T-helper 2 cell treated with Interferon-gamma antibody and Interleukin-4, amounts not matched to agents 100 ng/mL and 5 ng/mL, for 36 hours (primary cell): ENCODE results near the gene RAG2. TPM values are rescaled to one million over a fixed set of nuclear protein-coding genes. Genes with fewer than 3 reads are reported as not detected.

Source experiments
- intact Hi-C: fragments of 100-400 bp; cut with micrococcal nuclease; formaldehyde crosslinking; loops from one replicate; pipeline ENCODE4 v1.15.1; 2023
- total RNA-seq: library from RNA; stranded (reverse); gene quantifications from 2 replicates; pipeline ENCODE4 v1.2.3, GENCODE V29; 2022

Gene RAG2
- total RNA-seq, 1 donor from 2014 or later, result not detected

DNA sequence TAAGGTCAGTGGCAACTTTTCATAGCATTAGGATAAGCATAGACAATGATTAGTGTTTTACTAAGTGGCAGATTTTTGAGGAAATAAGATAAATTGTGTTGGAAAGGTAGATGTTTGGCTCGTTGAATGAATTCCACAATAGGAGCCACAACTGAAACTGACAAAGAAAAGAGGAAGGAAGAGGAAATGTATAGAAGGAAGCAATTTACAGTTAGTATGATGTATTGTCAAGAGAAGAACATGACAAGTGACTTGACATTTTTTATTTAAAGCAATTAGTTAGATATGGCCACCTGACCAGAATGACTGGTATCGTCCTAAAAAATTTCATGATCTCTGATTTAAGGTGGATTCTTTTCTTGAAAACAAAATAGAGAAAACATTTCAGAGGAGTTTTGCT lies 3.1 kb upstream of the RAG2 start:
- intact Hi-C loops, result no loop called here

DNA sequence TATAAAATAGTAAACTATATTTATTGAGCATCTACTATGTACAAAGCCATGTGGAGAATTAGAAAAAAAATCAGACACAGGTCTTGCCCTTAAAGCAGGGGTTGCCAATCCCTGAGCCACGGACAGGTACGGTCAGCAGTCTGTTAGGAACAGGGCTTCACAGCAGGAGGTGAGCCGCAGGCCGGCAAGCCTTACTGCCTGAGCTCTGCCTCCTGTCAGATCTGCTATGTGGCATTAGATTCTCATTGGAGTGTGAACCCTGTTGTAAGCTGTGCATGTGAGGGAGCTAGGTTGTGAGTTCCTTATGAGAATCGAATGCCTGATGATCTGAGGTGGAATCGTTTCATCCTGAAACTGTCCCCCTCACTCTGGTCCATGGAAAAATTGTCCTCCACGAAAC lies 2.1 kb upstream of the RAG2 start:
- intact Hi-C loops, result no loop called here

DNA sequence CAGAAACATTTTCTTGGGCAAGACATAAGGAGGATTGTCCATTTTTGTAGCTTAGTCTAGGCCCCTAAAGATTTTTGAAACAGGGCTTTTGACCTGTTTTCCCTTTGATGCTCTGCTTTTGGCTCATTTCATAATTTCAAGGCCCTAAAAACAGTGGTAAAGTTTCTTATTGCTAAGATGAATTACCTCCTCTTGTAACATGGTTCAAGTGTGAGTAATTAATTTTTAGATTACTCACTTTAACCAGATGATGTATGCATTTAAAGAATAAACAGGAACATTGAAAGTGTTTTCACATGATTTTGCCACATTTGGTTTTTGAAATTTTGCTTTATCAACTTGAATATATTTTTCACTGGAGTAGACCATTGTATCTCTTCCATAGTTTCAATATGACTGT lies 1.2 kb downstream of the RAG2 start:
- intact Hi-C loops, result no loop called here

DNA sequence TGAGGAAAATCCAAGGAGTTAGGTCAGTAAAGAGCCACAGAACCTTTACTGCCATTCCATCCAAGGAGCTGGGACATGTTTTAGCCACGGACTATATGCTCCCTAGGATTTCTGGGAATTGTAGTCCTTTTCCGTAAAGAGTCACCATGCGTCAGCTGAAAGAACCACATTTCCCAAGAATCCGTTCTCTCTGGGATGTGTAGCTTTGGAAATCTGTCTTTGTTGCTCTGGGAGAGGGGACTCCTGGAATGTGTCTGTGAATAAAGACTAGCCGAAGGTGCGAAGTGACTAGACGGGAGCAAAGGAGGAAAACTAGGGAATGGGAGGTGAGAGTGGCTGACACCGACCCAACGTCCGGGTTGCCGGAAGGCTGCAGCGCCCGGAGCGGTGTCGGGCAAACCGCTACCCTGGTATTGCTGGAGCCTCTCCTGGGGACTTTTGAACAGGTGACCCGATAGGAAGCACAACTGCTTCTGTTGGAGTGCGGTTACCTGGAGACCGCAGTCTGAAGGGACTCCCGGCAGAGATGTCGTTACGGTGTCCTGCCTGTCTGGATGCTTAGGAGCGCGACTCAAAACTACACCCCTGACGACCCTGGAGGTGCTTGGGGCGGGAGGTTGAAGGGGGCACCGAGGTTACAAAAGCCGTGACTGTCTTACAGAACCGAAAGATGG lies 3.6 kb downstream of the RAG2 start, which contains the start of gene IFTAP:
TSS of gene IFTAP (plus strand) at position 187 of the 674 bp plus-strand sequence. CDS start 15,602 bp downstream, outside the sequence.
- intact Hi-C loops, result no loop called here

DNA sequence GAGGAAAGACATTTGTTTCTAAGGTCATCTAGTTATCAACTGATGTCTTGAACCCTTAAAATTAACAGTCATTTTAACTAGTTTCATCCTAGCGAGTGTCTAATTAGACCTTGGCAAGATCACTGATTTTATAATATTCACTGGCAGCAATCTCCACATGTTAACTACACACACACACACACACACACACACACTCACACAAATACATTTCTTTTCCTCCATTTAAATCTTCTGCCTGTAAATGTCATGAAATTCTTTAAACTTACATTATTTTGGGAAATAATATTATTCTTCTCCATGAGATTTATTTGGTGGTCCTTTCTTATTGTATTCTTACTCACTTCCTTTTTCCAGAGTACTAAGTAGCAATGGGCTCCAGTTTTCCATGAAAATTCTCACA lies 6.6 kb downstream of the RAG2 start:
- intact Hi-C loops, result no loop called here

DNA sequence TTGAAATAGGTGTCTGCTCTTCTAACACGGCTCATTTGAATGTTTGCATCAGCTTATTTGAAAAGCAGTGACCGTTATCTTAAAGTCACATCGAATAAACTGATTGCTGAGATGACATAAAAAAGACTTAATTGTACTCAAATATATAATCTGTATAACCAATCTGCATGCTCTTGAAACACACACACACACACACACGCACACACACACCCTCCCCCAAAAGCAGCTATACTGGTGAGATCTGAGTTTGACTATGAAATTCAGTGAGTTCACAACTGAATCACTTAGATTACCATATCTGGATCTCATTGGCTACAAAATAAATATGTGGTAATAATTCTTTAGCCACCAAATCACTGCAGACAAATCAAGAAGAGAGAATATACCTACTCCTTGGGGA lies 7.5 kb downstream of the RAG2 start:
- intact Hi-C loops, result no loop called here

DNA sequence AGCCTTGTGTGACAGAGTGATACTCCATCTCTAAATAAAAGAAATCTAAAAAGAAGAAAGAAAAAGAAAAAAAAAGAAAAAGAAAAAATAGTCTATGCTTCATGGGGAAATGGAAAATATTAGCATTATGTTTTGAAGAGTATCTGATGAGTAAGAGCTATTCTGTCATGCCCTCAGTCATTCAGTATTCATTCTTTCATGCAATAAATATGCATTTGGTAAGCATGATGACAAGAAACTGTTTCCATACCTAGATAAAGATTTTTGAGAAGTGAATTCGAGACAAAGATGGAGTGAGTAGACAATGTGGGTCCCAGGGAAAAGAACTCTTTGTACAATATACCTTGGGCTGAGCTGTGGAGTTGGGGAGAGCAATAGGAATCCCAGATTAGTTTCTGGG lies 9.9 kb downstream of the RAG2 start:
- intact Hi-C loops, result no loop called here

DNA sequence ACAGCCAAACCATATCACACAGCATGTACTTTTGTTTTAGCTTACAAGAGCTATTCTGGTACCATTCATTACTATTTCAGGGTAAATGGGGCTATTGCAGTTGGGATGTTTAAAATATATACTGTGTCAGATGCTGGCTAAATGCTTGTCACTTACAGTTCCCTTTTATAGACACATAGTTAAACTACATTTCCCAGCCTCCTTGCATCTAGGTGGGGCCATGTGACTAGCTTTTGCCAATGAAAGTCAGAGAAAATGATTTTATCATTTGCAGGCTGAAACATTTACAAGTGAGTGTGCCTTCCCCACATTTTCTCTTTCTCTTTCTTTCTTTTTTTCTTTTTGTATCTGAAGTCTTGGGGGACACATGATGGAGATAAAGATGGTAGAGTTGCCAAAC lies 11.5 kb downstream of the RAG2 start:
- intact Hi-C loops, result no loop called here

DNA sequence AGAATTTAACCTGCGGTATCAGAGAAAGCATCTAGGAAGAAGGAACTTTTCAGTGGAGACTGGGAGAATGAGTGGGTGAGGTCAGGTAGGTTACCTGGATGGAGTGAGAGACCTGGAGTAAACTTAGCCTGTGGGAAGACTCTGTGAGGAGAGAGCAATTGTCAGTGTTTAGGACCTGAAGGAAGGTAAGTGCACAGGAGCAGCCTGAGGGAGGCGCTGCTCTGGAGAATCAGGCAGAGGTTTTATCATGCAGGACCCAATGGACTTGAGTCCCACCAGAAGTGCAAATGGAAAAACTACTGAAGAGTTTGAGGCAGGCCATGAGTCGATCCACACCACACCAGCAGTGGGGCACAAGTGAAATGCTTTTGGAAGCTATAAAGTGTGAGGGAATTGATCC lies 14.4 kb downstream of the RAG2 start:
- intact Hi-C loops, result no loop called here

DNA sequence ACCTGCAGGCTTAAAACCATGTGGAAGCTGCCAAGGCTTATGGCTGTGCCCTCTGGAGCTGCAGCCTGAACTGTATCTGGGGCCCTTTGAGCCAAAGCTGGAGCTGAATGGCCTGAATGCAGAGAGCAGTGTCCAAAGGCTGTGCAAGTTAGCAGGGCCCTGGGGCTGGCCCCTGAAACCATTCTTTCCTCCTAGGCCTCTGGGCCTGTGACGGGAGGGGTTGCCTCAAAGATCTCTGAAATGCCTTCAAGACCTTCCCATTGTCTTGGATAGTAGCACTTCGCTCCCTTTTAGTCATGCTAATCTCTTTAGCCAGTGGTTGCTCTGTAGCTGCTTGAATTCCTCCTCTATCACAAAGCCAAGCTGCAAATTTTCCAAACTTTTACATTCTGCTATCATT lies 16.5 kb downstream of the RAG2 start:
- intact Hi-C loops, result no loop called here

DNA sequence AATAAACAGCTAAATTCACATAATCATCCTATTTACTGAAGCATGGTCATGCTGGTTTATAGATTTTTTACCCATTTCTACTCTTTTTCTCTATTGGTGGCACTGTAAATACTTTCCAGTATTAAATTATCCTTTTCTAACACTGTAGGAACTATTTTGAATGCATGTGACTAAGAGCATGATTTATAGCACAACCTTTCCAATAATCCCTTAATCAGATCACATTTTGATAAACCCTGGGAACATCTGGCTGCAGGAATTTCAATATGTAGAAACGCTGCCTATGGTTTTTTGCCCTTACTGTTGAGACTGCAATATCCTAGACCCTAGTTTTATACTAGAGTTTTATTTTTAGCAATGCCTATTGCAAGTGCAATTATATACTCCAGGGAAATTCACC lies 19.6 kb downstream of the RAG2 start:
- intact Hi-C loops, result no loop called here

DNA sequence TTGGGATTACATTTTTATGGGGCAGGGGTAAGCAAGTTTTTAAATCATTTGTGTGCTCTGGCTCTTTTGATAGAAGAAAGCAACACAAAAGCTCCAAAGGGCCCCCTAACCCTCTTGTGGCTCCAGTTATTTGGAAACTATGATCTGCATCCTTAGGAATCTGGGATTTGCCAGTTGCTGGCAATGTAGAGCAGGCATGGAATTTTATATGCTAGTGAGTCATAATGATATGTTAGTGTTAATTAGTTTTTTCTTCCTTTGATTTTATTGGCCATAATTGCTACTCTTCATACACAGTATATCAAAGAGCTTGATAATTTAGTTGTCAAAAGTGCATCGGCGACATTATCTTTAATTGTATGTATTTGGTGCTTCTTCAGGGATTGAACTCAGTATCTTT lies 20.2 kb downstream of the RAG2 start:
- intact Hi-C loops, result no loop called here

DNA sequence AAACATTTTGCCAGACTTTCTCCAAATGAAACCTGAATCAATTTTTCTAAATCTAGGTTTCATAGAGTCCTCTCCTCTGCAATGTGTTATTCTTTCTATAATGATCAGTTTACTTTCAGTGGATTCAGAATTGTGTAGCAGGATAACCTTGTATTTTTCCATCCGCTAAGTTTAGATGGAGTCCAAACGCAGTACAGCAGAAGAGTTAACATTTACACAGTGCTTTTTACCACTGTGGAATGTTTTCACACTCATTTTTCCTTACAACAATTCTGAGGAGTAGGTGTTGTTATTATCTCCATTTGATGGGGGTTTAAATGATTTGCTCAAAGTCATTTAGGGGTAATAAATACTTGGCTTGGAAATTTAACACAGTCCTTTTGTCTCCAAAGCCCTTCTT lies 20.7 kb downstream of the RAG2 start:
- intact Hi-C loops, result no loop called here

DNA sequence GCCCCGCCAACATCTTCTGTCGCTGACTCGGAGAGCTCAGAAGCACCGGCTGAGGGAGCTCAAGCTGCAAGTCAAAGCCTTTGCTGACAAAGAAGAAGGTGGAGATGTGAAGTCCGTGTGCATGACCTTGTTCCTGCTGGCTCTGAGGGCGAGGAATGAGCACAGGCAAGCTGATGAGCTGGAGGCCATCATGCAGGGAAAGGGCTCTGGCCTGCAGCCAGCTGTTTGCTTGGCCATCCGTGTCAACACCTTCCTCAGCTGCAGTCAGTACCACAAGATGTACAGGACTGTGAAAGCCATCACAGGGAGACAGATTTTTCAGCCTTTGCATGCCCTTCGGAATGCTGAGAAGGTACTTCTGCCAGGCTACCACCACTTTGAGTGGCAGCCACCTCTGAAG lies 23.6 kb downstream of the RAG2 start:
- intact Hi-C loops, result no loop called here

DNA sequence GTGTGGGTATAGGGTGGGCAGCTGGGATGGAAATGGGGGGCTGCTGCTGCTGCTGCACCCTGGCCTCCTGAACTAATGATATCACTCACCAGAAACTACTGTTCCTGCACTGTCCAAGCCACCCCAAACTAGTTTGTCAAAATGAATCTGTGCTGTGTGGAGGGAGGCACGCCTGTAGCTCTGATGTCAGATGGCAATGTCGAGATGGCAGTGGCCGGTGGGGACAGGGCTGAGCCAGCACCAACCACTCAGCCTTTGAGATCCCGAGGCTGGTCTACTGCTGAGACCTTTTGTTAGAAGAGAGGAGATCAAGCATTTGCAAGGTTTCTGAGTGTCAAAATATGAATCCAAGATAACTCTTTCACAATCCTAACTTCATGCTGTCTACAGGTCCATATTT lies 28.9 kb downstream of the RAG2 start:
- intact Hi-C loops, result no loop called here

DNA sequence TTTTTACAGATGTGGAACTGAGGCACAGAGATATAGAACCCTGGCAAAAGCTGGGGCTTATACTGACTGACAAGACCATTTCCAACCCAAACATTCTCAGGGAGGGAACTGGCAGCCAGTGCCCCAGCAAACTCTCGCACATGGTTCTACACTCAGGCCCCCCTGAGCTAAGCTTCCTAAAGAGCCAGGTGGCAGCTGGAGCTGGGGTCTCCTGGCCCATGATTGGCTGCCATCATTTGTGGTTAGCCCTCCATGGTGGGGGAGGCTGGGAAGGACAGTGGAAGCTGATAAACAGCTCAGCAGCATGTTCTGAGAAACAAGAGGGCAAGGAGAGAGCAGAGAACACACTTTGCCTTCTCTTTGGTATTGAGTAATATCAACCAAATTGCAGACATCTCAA lies 30.3 kb downstream of the RAG2 start, which contains the start of gene RAG1:
TSS of gene RAG1 (plus strand) at position 314 of the 400 bp plus-strand sequence. CDS start 5,298 bp downstream, outside the sequence.
- intact Hi-C loops, result no loop called here

DNA sequence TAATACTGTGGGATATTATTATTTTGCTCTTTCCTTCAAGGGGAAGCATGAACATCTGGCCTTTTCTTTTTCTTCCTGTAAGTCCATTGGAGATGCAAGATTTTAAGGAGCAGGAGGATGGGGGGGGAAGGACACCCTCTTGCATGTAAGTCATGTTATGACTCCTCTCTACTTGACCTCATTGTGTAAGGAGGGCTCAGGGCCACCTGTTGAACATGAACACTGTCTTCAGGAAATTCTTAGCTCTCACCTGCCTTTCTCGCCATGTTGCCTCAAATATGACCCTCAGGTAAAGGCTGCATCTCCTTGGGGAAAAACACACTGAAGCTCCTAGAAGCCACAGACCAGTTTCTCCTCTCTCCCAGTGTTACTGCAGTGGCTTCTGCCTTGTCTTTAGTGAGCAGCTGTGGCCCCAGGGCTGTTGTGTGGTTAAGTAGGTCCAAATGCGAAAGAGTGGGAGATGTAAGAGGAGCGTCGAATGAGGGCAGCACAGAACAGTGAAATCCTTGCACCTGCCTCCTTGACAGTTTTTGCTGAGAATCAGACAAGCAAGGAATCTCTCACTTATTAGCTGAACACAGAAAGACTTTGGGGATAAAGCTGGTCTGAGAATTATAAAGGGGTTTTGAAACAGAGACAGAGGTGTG lies 31.5 kb downstream of the RAG2 start:
- intact Hi-C loops, result no loop called here

DNA sequence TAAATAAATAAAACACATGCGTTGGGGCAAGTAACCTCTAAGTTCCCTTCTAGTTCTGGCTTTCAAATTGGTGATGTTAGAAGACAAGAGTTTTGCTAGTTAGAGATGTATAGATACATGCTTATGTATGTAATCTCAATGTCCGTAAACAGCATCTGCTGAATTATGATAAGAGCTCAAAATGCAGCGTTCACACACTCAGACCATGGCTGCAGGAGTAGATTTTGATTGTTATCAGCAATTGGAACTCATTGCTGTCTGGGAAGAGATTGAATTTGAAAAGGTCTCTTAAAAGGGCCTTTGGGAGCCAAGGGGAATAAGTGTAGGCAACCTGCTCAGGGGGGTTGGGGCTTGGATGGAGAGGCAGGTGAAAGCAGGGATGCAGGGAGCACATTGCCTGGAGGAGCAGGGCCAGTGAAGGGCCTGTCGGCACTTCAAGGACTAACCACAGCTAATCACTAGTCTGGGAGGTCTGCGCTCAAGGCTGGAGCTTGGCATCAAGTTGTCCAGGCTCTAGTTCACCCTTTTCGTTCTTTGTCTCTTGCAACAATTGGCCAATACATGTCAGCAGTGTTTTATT lies 32.9 kb downstream of the RAG2 start:
- intact Hi-C loops, result no loop called here

DNA sequence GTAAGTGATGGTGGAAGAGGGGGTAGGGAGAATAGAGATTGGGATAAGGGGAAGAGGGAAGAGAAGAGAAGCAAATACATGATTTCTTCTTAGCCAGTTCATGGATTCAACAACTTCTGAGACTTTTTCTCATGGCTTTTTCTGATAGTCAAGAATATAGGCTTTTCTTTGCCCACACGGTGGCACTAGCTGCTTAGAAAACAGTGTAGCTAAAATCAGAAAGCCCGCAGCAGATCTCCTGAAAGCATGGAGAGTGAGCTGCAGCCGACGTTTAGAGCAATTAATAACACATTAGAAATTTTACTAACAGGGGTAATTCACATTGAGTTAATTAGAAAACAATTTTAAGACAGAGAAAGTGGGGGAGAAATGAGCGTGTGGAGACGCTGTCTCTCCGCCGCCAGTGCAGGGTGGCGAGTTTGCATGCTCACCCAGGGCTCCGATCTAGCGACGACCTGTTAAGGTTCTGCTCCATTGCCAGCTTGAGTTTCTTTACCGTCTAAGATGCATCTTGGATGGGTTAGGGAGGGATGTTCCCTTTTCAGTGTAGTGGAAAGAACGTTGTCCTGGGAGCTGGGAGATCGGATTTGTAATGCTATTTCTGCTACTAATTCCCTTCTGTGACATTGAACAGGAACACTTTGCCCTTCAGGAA lies 33.5 kb downstream of the RAG2 start:
- intact Hi-C loops, result loop anchor here (1.0 to 5.0 kb wide), 4 partner anchors 58 to 272 kb away; no protein-coding TSS in a partner anchor

DNA sequence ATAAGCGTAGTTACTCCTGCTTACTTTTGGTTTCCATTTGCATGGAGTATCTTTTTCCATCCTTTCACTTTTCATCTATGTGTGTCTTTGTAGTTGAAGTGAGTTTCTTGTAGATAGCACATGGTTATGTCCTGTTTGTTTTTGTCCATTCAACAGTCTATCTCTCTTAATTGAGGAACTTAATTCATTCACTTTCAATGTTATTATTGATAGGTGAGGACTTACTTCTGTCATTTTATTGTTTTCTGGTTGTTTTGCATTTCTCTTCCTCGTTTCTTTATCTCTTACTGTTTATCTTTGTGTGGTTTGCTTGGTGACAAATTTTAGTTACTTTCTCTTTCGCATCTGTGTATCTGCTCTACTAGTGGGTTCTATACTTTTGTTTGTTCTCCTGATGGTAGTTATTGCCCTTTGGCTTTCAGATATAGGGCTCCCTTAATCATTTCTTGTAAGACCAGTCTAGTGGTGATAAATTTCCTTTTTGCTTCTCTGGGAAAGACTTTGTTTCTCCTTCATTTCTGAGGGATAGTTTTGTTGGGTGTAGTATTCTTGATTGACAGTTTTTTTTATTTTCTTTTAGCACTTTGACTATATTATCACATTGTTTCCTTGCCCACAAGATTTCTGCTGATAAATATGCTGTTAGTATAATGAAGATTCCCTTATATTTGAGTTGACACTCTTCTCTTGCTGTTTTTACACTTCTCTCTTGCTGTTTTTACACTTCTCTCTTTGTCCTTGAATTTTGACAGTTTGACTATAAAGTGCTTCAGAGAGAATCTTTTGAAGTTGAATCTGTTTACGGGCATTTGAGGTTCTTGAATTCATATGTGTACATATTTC lies 39.2 kb downstream of the RAG2 start:
- intact Hi-C loops, result loop anchor here (5.0 kb wide), 3 partner anchors 46 to 896 kb away; partner anchors contain the start of genes TRAF6 and TRIM44

DNA sequence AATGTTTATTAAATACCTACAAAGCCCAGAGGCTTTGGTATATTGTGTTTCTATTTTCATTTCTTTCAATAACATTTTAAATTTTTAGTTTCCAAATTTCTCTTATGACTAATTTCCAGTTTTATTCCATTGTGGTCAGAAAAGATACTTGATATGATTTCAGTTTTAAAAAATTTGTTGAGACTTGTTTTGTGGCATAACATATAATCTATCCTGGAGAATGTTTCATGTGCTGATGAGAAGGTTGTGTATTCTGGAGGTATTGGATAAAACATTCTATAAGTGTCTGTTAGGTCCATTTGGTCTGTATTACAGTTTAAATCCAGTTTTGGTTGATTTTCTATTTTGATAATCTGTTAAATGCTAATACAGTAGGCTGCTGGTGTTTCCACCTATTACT lies 40.0 kb downstream of the RAG2 start:
- intact Hi-C loops, result loop anchor here (5.0 kb wide), 3 partner anchors 46 to 896 kb away; partner anchors contain the start of genes TRAF6 and TRIM44
